Activated naive CD8-positive, alpha-beta T cell treated with anti-CD3 and anti-CD28 coated beads for 36 hours (primary cell): ENCODE measurements around the gene PARVG. TPM values are rescaled to one million over a fixed set of nuclear protein-coding genes. Genes with fewer than 3 reads are reported as not detected.

Source experiments
- total RNA-seq, 2 experiments: library from RNA; stranded (reverse); gene quantifications; one replicate each; pipeline ENCODE4 v1.2.3, GENCODE V29; 2021

The PARVG gene
- total RNA-seq, 2 experiments from 2014 or later = 68.7 to 72.9 TPM

Other genes starting within 250 kb of the PARVG start
- 10 to 100 TPM; 59.0 to 62.3 TPM for gene SAMM50, start 225.5 kb upstream of the PARVG start, total RNA-seq
- 10 to 100 TPM; 71.4 to 71.5 TPM for gene PARVB, start 156.6 kb upstream of the PARVG start, total RNA-seq
- not detected for gene SHISAL1, start 132.0 kb downstream of the PARVG start, total RNA-seq